CD14-positive monocyte (primary cell): ENCODE measurements around the gene SNX33. TPM values are rescaled to one million over a fixed set of nuclear protein-coding genes. Genes with fewer than 3 reads are reported as not detected.
"Not testable (repeated sequence)": the region's sequence is repeated elsewhere in the genome, so short reads cannot be mapped to it uniquely, and the experiment has no call there.

ENCODE experiments used
- DNase-seq, 3 donors: peaks; one replicate each; pipeline ENCODE4 v3.0.0-alpha.2; 2011 to 2022
- H2AFZ ChIP-seq: 2 replicates; pipeline ENCODE4 v1.6.0; 2012; ENCODE audit warnings: mild to moderate bottlenecking, low read depth, low read length, inconsistent platforms; ENCODE audit not compliant: insufficient read depth, poor library complexity, severe bottlenecking
- H3K27ac ChIP-seq, 2 donors: 1 replicate in 1 of 2; 2 replicates in 1 of 2; pipeline ENCODE4 v1.5.1; 2012 to 2013; ENCODE audit warnings: low read length in 2 of 2, control low read depth in 1 of 2, inconsistent platforms in 1 of 2, low read depth in 1 of 2, mild to moderate bottlenecking in 1 of 2
- H3K27me3 ChIP-seq, 2 donors: one replicate each; pipeline versions ENCODE4 v1.6.0 to v1.6.1; 2011 to 2013; ENCODE audit warnings: low read length in 2 of 2; ENCODE audit not compliant: control insufficient read depth in 2 of 2, insufficient read depth in 2 of 2
- H3K36me3 ChIP-seq, 2 donors: replicated peaks in 1 of 2; 1 replicate in 1 of 2; 2 replicates in 1 of 2; pipeline versions ENCODE4 v1.5.1 to v1.6.1; 2012 to 2013; ENCODE audit warnings: low read length in 2 of 2, control low read depth in 1 of 2, inconsistent platforms in 1 of 2, mild to moderate bottlenecking in 1 of 2; ENCODE audit not compliant: insufficient read depth in 2 of 2, control insufficient read depth in 1 of 2
- H3K4me1 ChIP-seq, 2 donors: 1 replicate in 1 of 2; 2 replicates in 1 of 2; pipeline versions ENCODE4 v1.5.1 to v1.6.1; 2012 to 2013; ENCODE audit warnings: low read length in 2 of 2, control low read depth in 1 of 2, inconsistent platforms in 1 of 2, mild to moderate bottlenecking in 1 of 2, moderate library complexity in 1 of 2; ENCODE audit not compliant: insufficient read depth in 2 of 2, control insufficient read depth in 1 of 2
- H3K4me2 ChIP-seq: replicated peaks from 2 replicates; pipeline ENCODE3; 2012; ENCODE audit warnings: low read length, moderate library complexity, mild to moderate bottlenecking; ENCODE audit not compliant: poor library complexity, severe bottlenecking; ENCODE audit errors: extremely low read depth
- H3K4me3 ChIP-seq, 3 experiments: fragments of 200-600 bp in 1 of 3; sonication (generic) in 1 of 3; replicated peaks in 1 of 3; 1 replicate in 2 of 3; 2 replicates in 1 of 3; pipeline ENCODE4 v1.5.1; 2011 to 2013; ENCODE audit warnings: low read length in 3 of 3, mild to moderate bottlenecking in 3 of 3, control low read depth in 2 of 3, low read depth in 2 of 3, inconsistent platforms in 1 of 3, moderate library complexity in 1 of 3
- H3K79me2 ChIP-seq: 2 replicates; pipeline ENCODE4 v1.6.0; 2012; ENCODE audit warnings: mild to moderate bottlenecking, control low read depth, inconsistent platforms, low read length, moderate library complexity; ENCODE audit not compliant: insufficient read depth
- H3K9ac ChIP-seq: 2 replicates; pipeline ENCODE4 v1.6.0; 2017; ENCODE audit warnings: low read length, mild to moderate bottlenecking; ENCODE audit not compliant: insufficient read depth, poor library complexity, severe bottlenecking
- H3K9me3 ChIP-seq, 2 donors: replicated peaks in 1 of 2; 1 replicate in 1 of 2; 2 replicates in 1 of 2; pipeline versions ENCODE4 v1.5.1 to v1.6.1; 2012 to 2013; ENCODE audit warnings: low read length in 2 of 2, control low read depth in 1 of 2; ENCODE audit not compliant: control insufficient read depth in 1 of 2, insufficient read depth in 1 of 2
- H4K20me1 ChIP-seq: 2 replicates; pipeline ENCODE4 v1.6.0; 2012; ENCODE audit warnings: mild to moderate bottlenecking, low read length, control low read depth, moderate library complexity; ENCODE audit not compliant: insufficient read depth
- H3K27ac Mint-ChIP-seq, 7 donors: one replicate each; pipeline ENCODE4 v1.8.0; 2020; ENCODE audit warnings: mild to moderate bottlenecking in 7 of 7, mixed read lengths in 7 of 7, moderate library complexity in 6 of 7, inconsistent platforms in 2 of 7
- H3K27me3 Mint-ChIP-seq, 3 donors: one replicate each; pipeline ENCODE4 v1.8.0; 2021 to 2022; ENCODE audit warnings: low read depth in 3 of 3, mild to moderate bottlenecking in 3 of 3, mixed read lengths in 3 of 3, moderate library complexity in 3 of 3, inconsistent platforms in 1 of 3
- H3K36me3 Mint-ChIP-seq, 2 donors: one replicate each; pipeline ENCODE4 v1.8.0; 2020; ENCODE audit warnings: mixed read lengths in 2 of 2, inconsistent platforms in 1 of 2, mild to moderate bottlenecking in 1 of 2
- H3K4me1 Mint-ChIP-seq: one replicate; pipeline ENCODE4 v1.8.0; 2020; ENCODE audit warnings: mild to moderate bottlenecking, mixed read lengths
- H3K4me3 Mint-ChIP-seq, 2 donors: one replicate each; pipeline ENCODE4 v1.8.0; 2020; ENCODE audit warnings: mild to moderate bottlenecking in 2 of 2, mixed read lengths in 2 of 2, moderate library complexity in 1 of 2
- H3K9me3 Mint-ChIP-seq, 7 donors: one replicate each; pipeline ENCODE4 v1.8.0; 2020 to 2022; ENCODE audit warnings: mixed read lengths in 7 of 7, mild to moderate bottlenecking in 6 of 7, moderate library complexity in 6 of 7, inconsistent platforms in 2 of 7
- CTCF ChIP-seq: fragments of 200-600 bp; IDR thresholded peaks from one replicate; pipeline ENCODE4 v1.8.0; 2022; ENCODE audit warnings: antibody characterized with exemption, mild to moderate bottlenecking
- WGBS: methylation state at CpG from one replicate; pipeline ENCODE4 v1.1.5; 2013; ENCODE audit warnings: missing lambda C conversion rate; ENCODE audit not compliant: insufficient coverage; 5-methylcytosine and 5-hydroxymethylcytosine counted together
- intact Hi-C, 2 donors: fragments of 100-400 bp; cut with micrococcal nuclease; formaldehyde crosslinking; loops; one replicate each; pipeline versions ENCODE4 v1.15.0 to v1.15.1; 2023
- polyA plus RNA-seq, 3 donors: library from polyadenylated mRNA; depleted of rRNA in 1 of 3; unstranded in 2 of 3; stranded (reverse) in 1 of 3; fragments of 300-500 nt in 2 of 3; fragments of >200 nt in 1 of 3; fragmentation: Illumina TruSeq in 2 of 3; gene quantifications; 1 replicate in 2 of 3; 2 replicates in 1 of 3; pipeline ENCODE4 v1.2.3, GENCODE V29; 2012 to 2021

Gene SNX33
- polyA plus RNA-seq, 3 donors, result 2.4 to 4.8 (median 2.4) TPM

DNA sequence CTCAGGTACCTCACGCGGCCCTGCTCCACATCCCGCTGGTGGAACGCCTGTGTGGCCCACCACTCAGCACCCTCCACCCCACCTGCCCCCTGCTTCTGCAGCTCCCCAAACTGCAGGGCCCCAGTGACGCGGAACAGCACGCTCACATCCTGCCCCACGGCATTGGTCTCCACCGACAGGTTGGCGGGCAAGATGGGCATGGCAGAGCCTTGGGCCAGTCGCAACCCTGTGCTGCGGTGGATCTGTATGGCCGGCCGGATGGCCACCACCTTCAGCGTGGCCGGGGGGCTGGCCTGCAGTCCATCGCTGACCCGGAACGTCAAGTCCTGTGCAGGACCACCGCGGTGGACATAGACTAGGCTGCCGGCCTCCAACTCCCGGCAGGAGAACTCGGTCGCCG, 41.1 kb downstream of the SNX33 start:
- Histone ChIP-seq H3K9ac (no peak overlapping the region), H3K27me3 (peaks cover 0 to 8% of the 10 kb centered on the region in 2 donors), H3K79me2 (no peaks in the 10 kb centered on the region), H3K4me3 (no peak overlapping the region), H3K36me3 (no peaks in the 10 kb centered on the region), H3K9me3 (no peaks in the 10 kb centered on the region), H3K4me1 (peaks cover 6 to 8% of the 10 kb centered on the region in 2 donors), H3K4me2 (no peak overlapping the region), H3K27ac (no peak overlapping the region), H4K20me1 (no peaks in the 10 kb centered on the region), H2AFZ (no peak overlapping the region)
- no peak for TF ChIP-seq CTCF
- Mint-ChIP-seq H3K27me3 (peaks cover 23 to 28% (median 25%) of the 10 kb centered on the region in 3 donors), H3K27ac (no peak overlapping the region), H3K4me3 (no peak overlapping the region), H3K36me3 (peaks cover 0 to 2% of the 10 kb centered on the region in 2 donors), H3K4me1 (peaks cover 15% of the 10 kb centered on the region), H3K9me3 (peaks cover 0 to 4% (median 0%) of the 10 kb centered on the region in 7 donors)
- intact Hi-C loops, result loop anchor here (5.0 to 10.0 kb wide), 3 partner anchors 33 to 184 kb away; a partner anchor contains a TSS
- 94% methylated on average over 24 of the region's 26 CpGs for WGBS
- no peak for DNase-seq

GRCh38 chr15:75689429-75689828, 41.7 kb downstream of the SNX33 start:
- 95% methylated on average over 18 of the region's 20 CpGs for WGBS
- H3K27me3 ChIP-seq, result peaks cover 0 to 14% of the 10 kb centered on the region in 2 donors
- not testable (repeated sequence) for H3K79me2 ChIP-seq, H3K9me3 ChIP-seq, H3K36me3 ChIP-seq, DNase-seq, H3K4me3 ChIP-seq, H2AFZ ChIP-seq, H3K4me3 Mint-ChIP-seq, H3K36me3 Mint-ChIP-seq, H3K9ac ChIP-seq, H3K4me2 ChIP-seq, H4K20me1 ChIP-seq, H3K9me3 Mint-ChIP-seq, H3K27ac Mint-ChIP-seq, H3K27ac ChIP-seq
- intact Hi-C loops, result loop anchor here (5.0 to 10.0 kb wide), 3 partner anchors 33 to 185 kb away; a partner anchor contains a TSS
- H3K4me1 ChIP-seq, result peaks cover 12 to 14% of the 10 kb centered on the region in 2 donors
- Mint-ChIP-seq H3K4me1 (peaks cover 21% of the 10 kb centered on the region), H3K27me3 (peaks cover 24 to 33% (median 30%) of the 10 kb centered on the region in 3 donors)

GRCh38 chr15:75692311-75692710, 44.6 kb downstream of the SNX33 start:
- H3K9ac ChIP-seq, result not testable (repeated sequence)
- 29% methylated on average over 4 of the region's 4 CpGs for WGBS
- intact Hi-C loops, result loop anchor here in 1 of 2 donors (5.0 kb wide), 1 partner anchor 110 kb away; no protein-coding TSS in a partner anchor

DNA sequence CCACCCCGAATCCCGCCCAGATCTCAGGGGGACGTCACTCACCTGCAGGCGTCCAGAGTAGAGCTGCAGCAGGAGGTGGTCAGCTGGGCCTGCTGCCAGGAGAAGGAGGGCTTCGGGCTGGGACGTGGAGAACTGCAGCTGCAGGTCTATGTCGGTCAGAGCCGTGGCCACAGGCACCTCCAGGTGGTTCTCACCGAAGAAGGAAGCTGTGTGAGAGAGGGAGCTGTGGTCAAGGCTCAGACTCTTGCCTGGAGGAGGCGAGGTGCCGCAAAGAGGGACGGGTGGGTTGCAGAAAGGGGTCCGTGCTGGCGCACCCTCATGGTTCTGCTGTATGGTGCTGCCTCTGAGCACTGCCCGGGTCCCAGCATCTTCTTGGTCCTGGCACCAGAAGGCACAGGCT, 45.3 kb downstream of the SNX33 start:
- intact Hi-C loops, result loop anchor here in 1 of 2 donors (5.0 kb wide), 1 partner anchor 109 kb away; no protein-coding TSS in a partner anchor
- not testable (repeated sequence) for H3K79me2 ChIP-seq

More at GRCh38 chr15:75692311-75692710, 44.6 kb downstream of the SNX33 start:
- Histone ChIP-seq H3K4me1 (peaks cover 24 to 26% of the 10 kb centered on the region in 2 donors), H3K27me3 (peaks cover 4 to 36% of the 10 kb centered on the region in 2 donors)
- H3K4me3 Mint-ChIP-seq, result peak overlapping the region; percentile 59 to 86
- not testable (repeated sequence) for H4K20me1 ChIP-seq, H3K4me2 ChIP-seq, H3K9me3 ChIP-seq, DNase-seq, H3K27ac ChIP-seq, H3K36me3 ChIP-seq, H2AFZ ChIP-seq, H3K36me3 Mint-ChIP-seq, H3K9me3 Mint-ChIP-seq, H3K79me2 ChIP-seq, H3K4me3 ChIP-seq
- peaks cover 33% of the 10 kb centered on the region for H3K4me1 Mint-ChIP-seq
- peak overlapping the region in 5 of 7 donors; percentile 8 to 61 (median 21) for H3K27ac Mint-ChIP-seq
- H3K27me3 Mint-ChIP-seq, result peaks cover 45 to 54% (median 49%) of the 10 kb centered on the region in 3 donors

More for the DNA sequence above, 45.3 kb downstream of the SNX33 start:
- not testable (repeated sequence) for H2AFZ ChIP-seq, H3K36me3 Mint-ChIP-seq, H3K4me3 ChIP-seq, H3K9me3 Mint-ChIP-seq, H3K27ac Mint-ChIP-seq, H3K4me2 ChIP-seq, DNase-seq, H3K9ac ChIP-seq, H4K20me1 ChIP-seq, H3K27ac ChIP-seq, H3K36me3 ChIP-seq, H3K9me3 ChIP-seq
- Mint-ChIP-seq H3K4me1 (peaks cover 33% of the 10 kb centered on the region), H3K27me3 (peaks cover 47 to 57% (median 49%) of the 10 kb centered on the region in 3 donors), H3K4me3 (peak overlapping the region in 1 of 2 donors; percentile 69)
- peaks cover 24 to 26% of the 10 kb centered on the region in 2 donors for H3K4me1 ChIP-seq
- WGBS, result 74% methylated on average over 6 of the region's 15 CpGs
- peaks cover 4 to 36% of the 10 kb centered on the region in 2 donors for H3K27me3 ChIP-seq
